Erythroblast (primary cell): ENCODE data around the gene ASCC1.

Source experiments
- GATA1 ChIP-seq: IDR thresholded peaks from 2 replicates; pipeline ENCODE4 v1.6.1; 2011; ENCODE audit warnings: low read depth, mild to moderate bottlenecking, control low read depth, low read length, moderate library complexity
- POLR2A ChIP-seq: IDR thresholded peaks from 2 replicates; pipeline ENCODE4 v1.6.1; 2011; ENCODE audit warnings: mild to moderate bottlenecking, low read length

GRCh38 chr10:72253578-72253977, 37.5 kb upstream of the ASCC1 start:
- no peak for TF ChIP-seq POLR2A
- no peak for TF ChIP-seq GATA1
